Skin epidermis (tissue), 12 donors: ENCODE data around the gene CD53.
"Not testable (repeated sequence)": the region's sequence is repeated elsewhere in the genome, so short reads cannot be mapped to it uniquely, and the experiment has no call there.

Experiments used
- H3K27ac ChIP-seq, 21 experiments: fragments of 200-600 bp; sonication (generic) in 11 of 21; one replicate each; pipeline ENCODE4 v1.5.0; 2020; ENCODE audit warnings: mild to moderate bottlenecking in 3 of 21, inconsistent platforms in 2 of 21, moderate library complexity in 2 of 21
- H3K4me3 ChIP-seq, 7 experiments: fragments of 200-600 bp; sonication (generic) in 2 of 7; one replicate each; pipeline ENCODE4 v1.5.0; 2020; ENCODE audit warnings: inconsistent platforms in 2 of 7, mild to moderate bottlenecking in 2 of 7, moderate library complexity in 1 of 7

The CD53 gene

DNA sequence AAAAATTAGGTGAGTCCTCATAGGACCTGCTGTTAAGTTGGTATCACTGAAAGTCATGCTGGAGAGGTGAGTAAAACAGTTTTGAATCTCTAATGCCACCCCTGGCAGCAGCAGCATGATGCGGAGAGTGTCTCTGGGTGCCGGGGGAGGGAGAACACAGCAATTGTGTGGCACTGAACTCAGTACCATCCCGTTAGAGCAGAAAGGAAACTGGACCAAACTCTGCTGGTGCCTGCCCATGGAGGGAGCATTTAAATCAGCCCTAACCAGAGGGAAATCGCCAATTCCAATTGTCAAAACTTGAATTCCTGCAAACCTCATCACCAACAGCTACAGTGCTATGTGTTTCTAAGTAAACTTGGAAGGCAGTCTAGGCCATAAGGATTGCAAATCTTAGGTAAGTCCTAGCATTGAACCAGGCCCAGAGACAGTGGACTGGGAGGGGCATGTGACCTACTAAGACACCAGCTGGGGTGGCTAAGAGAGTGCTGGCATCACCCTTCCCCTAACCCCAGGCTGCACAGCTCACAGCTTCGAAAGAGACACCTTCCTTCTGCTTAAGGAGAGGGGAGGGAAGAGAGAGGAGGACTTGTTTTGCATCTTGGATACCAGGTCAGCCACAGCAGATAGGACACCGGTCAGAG lies 30.0 kb downstream of the CD53 start:
- no peak overlapping the region for H3K27ac ChIP-seq
- no peak overlapping the region for H3K4me3 ChIP-seq

GRCh38 chr1:110903853-110904500 lies 31.0 kb downstream of the CD53 start:
- Histone ChIP-seq H3K4me3 (no peak overlapping the region), H3K27ac (no peak overlapping the region)

GRCh38 chr1:110912784-110913183 lies 39.8 kb downstream of the CD53 start:
- H3K4me3 ChIP-seq, result no peak overlapping the region
- no peak overlapping the region for H3K27ac ChIP-seq

GRCh38 chr1:110914676-110915075 lies 41.7 kb downstream of the CD53 start:
- Histone ChIP-seq H3K4me3 (no peak overlapping the region), H3K27ac (no peak overlapping the region)

DNA sequence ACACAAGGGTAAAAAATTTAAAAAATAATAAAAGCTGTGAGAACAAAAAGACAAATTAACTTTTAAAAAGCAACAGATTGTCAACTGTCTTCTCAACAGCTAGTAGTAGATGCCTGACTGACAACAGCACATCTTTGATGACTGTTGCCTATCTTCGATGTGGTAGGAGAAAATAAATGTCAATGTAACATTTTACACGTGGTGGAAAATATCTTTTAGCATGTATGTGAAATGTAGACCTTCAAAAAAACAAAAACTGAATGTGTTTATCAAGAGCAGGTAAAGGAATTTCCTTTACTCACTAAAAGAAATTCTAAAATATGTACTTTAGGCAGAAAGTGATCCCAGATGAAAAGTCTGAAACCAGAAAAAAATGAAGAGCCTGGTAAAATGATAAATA lies 42.9 kb downstream of the CD53 start:
- no peak overlapping the region for H3K27ac ChIP-seq
- H3K4me3 ChIP-seq, result no peak overlapping the region

DNA sequence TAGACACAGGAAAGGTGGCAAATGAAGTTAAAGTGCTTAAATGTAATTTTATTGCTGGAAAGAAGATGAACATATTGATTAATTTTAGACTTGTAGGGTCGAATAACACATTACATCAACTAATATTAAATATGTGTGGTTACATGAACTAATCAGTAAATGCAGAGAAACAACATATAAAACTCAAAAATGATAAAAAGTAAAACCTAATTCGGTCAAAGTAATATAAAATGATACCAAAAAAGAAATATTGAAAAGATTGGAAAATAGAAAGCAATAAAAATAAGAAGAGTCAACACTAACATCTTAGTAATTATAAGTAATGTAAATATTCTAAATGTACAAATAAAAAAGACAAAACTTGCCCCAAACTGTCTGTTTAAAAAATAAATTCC lies 43.3 kb downstream of the CD53 start:
- no peak overlapping the region for H3K4me3 ChIP-seq
- no peak overlapping the region for H3K27ac ChIP-seq

DNA sequence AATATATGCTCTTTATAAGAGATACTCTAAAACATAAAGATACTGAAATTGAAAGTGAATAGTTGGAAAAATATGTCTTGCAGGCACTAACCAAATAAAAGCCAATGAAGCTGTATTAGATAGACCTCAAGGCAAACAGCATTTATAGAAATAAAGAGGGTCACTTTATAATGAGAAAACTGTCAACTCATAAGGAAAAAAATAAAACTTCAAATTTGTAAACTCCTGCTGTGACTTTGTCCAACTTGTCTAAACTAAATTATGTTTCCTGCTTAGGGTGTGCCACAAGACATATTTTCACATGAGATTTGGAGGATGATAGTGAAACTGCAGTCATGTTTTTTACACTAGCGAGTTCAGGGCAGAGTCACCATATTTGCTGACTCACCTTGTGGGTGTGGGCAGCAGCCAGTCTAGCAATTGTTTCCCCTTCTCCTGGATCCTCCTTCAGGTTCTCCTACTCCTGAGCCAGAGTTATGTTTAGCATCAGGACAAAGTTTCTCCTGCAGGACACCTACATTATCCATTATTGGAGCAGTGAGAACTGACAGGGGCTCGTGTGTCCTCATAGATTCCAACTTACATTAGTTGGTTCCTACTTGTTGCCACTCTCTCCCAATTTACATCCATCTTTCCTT lies 43.8 kb downstream of the CD53 start:
- no peak overlapping the region for H3K4me3 ChIP-seq
- no peak overlapping the region for H3K27ac ChIP-seq

DNA sequence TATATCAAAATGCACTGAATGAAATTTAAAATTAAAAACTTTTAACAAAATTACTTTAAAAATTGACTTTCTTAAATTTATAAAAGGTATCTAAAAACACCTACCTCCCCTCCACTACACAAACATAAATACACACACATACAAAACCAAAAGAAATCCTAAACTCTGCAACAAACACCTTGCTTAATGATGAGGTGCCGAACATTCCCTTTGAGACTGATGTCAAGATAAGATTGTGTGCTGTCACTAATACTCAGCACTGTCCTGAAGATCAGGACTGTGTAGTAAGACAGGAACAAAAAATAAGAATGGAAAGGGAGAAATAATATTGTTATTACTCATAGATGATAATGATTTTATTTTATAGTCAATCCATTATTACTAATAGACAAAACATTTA lies 45.1 kb downstream of the CD53 start:
- no peak overlapping the region for H3K4me3 ChIP-seq
- no peak overlapping the region for H3K27ac ChIP-seq

DNA sequence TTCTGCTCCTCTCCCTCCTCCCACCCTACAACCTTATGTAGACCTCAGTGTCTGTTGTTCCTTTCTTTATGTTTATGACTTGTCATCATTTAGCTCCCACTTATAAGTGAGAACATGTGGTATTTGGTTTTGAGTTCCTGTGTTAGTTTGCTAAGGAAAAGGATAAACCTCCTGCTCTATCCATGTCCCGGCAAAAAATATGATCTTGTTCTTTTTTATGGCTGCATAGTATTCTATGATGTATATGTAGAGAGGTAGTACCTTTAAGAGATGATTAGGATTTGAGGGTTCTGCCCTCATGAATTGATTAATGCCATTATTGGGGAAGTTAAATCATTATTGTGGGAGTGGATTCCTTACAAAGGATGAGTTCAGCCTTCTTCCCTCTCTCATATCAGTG lies 49.0 kb downstream of the CD53 start:
- Histone ChIP-seq H3K27ac (no peak overlapping the region), H3K4me3 (no peak overlapping the region)

GRCh38 chr1:110927484-110928075 lies 54.6 kb downstream of the CD53 start:
- no peak overlapping the region for H3K4me3 ChIP-seq
- H3K27ac ChIP-seq, result no peak overlapping the region

- no peak overlapping the region for H3K4me3 ChIP-seq
Measured at GRCh38 chr1:110928191-110928590, 55.2 kb downstream of the CD53 start.

DNA sequence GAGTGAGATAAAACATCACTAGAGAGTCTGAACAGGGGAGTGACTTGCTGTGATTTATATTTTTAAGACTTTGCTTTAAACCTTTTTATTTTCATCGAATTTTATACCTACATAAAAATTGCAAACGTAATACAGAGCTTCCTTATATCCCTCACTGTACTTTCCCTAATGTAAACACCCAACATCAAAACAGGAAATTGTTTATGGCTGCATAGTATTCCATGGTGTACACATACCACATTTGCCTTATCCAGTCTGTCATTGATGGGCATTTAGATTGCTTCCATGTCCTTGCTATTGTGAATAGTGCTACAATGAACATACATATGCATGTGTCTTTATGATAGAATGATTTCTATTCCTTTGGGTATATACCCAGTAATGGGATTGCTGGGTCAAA lies 56.0 kb downstream of the CD53 start:
- H3K27ac ChIP-seq, result no peak overlapping the region

More at GRCh38 chr1:110928191-110928590, 55.2 kb downstream of the CD53 start:
- H3K27ac ChIP-seq, result no peak overlapping the region

DNA sequence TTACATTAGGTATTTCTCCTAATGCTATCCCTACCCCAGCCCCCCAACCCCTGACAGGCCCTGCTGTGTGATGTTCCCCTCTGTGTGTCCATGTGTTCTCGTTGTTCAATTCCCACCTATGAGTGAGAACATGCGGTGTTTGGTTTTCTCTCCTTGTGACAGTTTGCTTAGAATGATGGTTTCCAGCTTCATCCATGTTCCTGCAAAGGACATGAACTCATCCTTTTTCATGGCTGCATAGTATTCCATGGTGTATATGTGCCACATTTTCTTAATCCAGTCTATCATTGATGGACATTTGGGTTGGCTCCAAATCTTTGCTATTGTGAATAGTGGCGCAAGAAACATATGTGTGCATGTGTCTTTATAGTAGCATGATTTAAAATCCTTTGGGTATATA lies 58.1 kb downstream of the CD53 start:
- not testable (repeated sequence) for H3K27ac ChIP-seq, H3K4me3 ChIP-seq

More for the DNA sequence above, 56.0 kb downstream of the CD53 start:
- H3K4me3 ChIP-seq, result no peak overlapping the region

GRCh38 chr1:110936567-110936966 lies 63.6 kb downstream of the CD53 start:
- Histone ChIP-seq H3K27ac (no peak overlapping the region), H3K4me3 (no peak overlapping the region)

- H3K4me3 ChIP-seq, result no peak overlapping the region
- no peak overlapping the region for H3K27ac ChIP-seq
Measured at GRCh38 chr1:110944806-110945205, 71.9 kb downstream of the CD53 start.

- H3K4me3 ChIP-seq, result no peak overlapping the region
- no peak overlapping the region for H3K27ac ChIP-seq
Measured at GRCh38 chr1:110945626-110946025, 72.7 kb downstream of the CD53 start.

DNA sequence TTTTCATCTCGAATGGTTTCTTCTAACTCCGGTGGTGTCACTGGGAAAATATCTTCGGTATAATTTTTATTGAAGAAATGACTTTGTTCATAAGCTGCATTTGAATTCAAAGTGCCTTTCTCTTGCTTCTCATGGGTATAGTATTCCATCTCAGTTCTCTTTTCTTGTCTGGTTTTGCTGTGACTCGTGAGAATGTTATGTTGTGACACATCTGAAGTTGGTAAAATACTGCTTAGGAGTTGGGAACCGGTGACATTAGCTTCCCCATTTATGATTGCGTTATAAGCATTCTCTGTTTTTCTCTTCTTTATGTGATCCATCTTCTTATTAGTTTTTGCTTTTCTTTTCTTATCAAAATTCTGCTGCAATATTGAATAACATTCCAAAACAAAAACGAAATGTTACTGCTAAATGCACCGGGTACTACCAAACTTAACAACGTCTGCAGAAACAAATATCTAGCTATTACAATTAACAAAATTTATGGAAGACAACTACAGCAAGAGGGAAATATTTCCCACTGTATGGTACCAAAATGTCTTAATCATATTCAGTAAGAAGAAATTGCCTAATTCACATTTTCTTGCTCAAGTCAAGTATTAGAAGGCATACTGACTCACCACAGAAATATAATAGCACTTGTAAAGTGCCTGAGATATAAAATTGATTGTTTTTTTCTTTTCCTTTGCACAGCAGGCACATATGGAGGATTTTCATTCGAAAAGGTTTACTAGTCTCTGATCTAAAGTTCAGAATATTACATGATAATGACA lies 75.3 kb downstream of the CD53 start:
- Histone ChIP-seq H3K4me3 (no peak overlapping the region), H3K27ac (no peak overlapping the region)
